Lung (tissue), 12 donors: ENCODE results near the gene CORO7. TPM values are rescaled to one million over a fixed set of nuclear protein-coding genes. Genes with fewer than 3 reads are reported as not detected.

ENCODE experiments used
- ATAC-seq: fragments of 200-7000 bp; cut with Tn5 transposase; one replicate; pipeline ENCODE4 v1.9.1; 2020; ENCODE audit warnings: moderate number of reproducible peaks; ENCODE audit not compliant: insufficient read depth, low FRiP score
- DNase-seq, 3 donors: peaks; one replicate each; pipeline ENCODE4 v3.0.0-alpha.2; 2013 to 2017
- H3K27ac ChIP-seq, 2 donors: one replicate each; pipeline ENCODE4 v1.5.1; 2013; ENCODE audit warnings: mild to moderate bottlenecking in 2 of 2, moderate library complexity in 2 of 2, control low read depth in 1 of 2, inconsistent platforms in 1 of 2, low read depth in 1 of 2, low read length in 1 of 2
- H3K27me3 ChIP-seq, 3 donors: one replicate each; pipeline ENCODE4 v1.5.1; 2013; ENCODE audit warnings: low read length in 2 of 3; ENCODE audit not compliant: control insufficient read depth in 3 of 3, insufficient read depth in 3 of 3
- H3K36me3 ChIP-seq, 4 donors: one replicate each; pipeline ENCODE4 v1.5.1; 2013; ENCODE audit warnings: low read length in 4 of 4, mild to moderate bottlenecking in 1 of 4, moderate library complexity in 1 of 4; ENCODE audit not compliant: control insufficient read depth in 4 of 4, insufficient read depth in 4 of 4
- H3K4me1 ChIP-seq, 5 donors: one replicate each; pipeline ENCODE4 v1.5.1; 2013; ENCODE audit warnings: low read length in 5 of 5, mild to moderate bottlenecking in 2 of 5, moderate library complexity in 1 of 5; ENCODE audit not compliant: control insufficient read depth in 5 of 5, insufficient read depth in 5 of 5
- H3K4me3 ChIP-seq: one replicate; pipeline ENCODE4 v1.5.1; 2013; ENCODE audit warnings: mild to moderate bottlenecking, control low read depth, moderate library complexity
- H3K9ac ChIP-seq, 2 donors: one replicate each; pipeline ENCODE4 v1.5.1; 2013; ENCODE audit warnings: low read length in 2 of 2, control low read depth in 1 of 2; ENCODE audit not compliant: insufficient read depth in 1 of 2
- H3K9me3 ChIP-seq, 4 donors: one replicate each; pipeline ENCODE4 v1.5.1; 2013; ENCODE audit warnings: low read length in 3 of 4, mild to moderate bottlenecking in 1 of 4, moderate library complexity in 1 of 4; ENCODE audit not compliant: control insufficient read depth in 4 of 4, insufficient read depth in 3 of 4
- WGBS, 2 donors: extraction: QIAGEN DNeasy Blood & Tissue Kit; methylation state at CpG; one replicate each; pipeline ENCODE4 v1.1.7; 2013; 5-methylcytosine and 5-hydroxymethylcytosine counted together
- polyA plus RNA-seq, 2 donors: library from polyadenylated mRNA; stranded (reverse); fragments of 200-250 nt; gene quantifications; one replicate each; pipeline ENCODE4 v1.2.1, GENCODE V29; 2013
- total RNA-seq, 2 donors: library from RNA; depleted of rRNA in 1 of 2; stranded (reverse); fragments of >200 nt in 1 of 2; gene quantifications; one replicate each; pipeline ENCODE4 v1.2.1, GENCODE V29; 2014 to 2021
- TF ChIP-seq, protein P1 (sequence below): IDR thresholded peaks from 2 replicates; pipeline ENCODE4 v1.5.1; 2012; ENCODE audit warnings: mild to moderate bottlenecking; ENCODE audit errors: control extremely low read depth, extremely low read depth
- donor health status: control.
- donor health status: control.
- donor health status: Bipolar disorder and iron deficiency.
- donor health status: healthy.
- donor health status: DM: yes; HTN: yes; CAD: no.

Gene CORO7
- total and polyA plus RNA-seq, 4 donors = 27.8 to 86.2 (median 46.1) TPM

DNA sequence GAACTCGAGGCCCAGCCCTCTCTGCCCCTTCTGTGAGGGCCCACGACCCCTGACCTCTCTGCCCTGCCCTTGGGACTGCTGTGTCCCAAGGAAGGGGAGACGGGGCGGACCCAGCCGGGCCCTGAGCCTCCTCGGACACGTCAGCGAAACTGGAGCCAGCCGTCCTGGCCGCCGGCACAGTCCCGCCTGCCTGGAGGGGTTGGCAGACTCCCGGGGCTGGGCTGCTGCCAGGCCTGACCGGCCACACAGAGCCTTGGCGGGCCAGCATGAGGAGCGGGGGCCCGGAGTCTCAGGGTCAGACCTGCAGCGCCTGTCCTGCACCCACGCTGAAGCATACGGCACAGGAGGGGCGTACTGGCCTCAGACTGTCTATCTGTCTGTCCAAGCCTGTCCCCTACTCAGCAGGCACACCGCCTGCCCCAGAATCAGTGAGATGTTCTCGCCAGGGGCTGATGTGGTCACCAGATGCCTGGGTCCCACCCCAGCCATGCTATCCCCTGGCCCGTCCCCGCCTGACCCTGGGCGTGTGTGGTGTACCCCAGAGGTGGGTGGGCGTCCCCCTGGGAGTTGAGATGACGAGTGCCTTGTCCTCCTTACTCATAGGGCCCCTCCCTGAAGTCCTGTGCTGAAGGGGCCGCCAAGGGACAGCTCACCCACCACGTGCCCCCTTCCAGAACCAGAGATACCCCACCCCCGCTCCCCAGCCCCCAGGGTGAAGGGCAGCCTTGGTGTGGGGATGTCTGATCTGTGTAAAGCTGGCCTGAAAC, 40.1 kb downstream of the CORO7 start:
- peak; percentile 85 to 92 (median 89) for DNase-seq
- Histone ChIP-seq H3K27ac (peak overlapping the region; percentile 51 to 90), H3K4me3 (no peak overlapping the region), H3K36me3 (peaks cover 0 to 22% (median 3%) of the 10 kb centered on the region in 4 donors), H3K9ac (no peak overlapping the region), H3K4me1 (peaks cover 7 to 60% (median 36%) of the 10 kb centered on the region in 5 donors), H3K9me3 (no peaks in the 10 kb centered on the region), H3K27me3 (no peaks in the 10 kb centered on the region)
- TF ChIP-seq, protein P1, sequence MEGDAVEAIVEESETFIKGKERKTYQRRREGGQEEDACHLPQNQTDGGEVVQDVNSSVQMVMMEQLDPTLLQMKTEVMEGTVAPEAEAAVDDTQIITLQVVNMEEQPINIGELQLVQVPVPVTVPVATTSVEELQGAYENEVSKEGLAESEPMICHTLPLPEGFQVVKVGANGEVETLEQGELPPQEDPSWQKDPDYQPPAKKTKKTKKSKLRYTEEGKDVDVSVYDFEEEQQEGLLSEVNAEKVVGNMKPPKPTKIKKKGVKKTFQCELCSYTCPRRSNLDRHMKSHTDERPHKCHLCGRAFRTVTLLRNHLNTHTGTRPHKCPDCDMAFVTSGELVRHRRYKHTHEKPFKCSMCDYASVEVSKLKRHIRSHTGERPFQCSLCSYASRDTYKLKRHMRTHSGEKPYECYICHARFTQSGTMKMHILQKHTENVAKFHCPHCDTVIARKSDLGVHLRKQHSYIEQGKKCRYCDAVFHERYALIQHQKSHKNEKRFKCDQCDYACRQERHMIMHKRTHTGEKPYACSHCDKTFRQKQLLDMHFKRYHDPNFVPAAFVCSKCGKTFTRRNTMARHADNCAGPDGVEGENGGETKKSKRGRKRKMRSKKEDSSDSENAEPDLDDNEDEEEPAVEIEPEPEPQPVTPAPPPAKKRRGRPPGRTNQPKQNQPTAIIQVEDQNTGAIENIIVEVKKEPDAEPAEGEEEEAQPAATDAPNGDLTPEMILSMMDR = no peak
- peak; percentile 7 for ATAC-seq
- 51 to 76% methylated on average over 29 to 31 of the region's 31 CpGs for WGBS, 2 donors

DNA sequence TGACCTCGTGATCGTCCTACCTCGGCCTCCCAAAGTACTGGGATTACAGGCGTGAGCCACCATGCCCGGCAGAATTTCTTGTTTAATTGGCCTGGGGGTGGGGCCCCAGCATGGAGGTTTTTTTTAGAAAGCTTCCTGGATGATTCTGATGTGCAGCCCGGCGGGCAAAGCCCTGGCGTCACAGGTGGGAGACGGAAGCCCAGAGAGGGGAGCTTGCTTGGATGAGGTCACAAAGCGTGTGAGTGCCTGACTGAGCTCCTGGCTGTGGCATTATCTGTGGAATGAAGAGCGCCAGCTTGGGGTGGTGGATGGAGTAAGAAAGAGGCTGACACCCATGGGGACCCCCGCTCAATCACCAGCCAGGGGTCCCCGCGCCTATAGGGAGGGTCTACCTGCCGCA, 40.7 kb downstream of the CORO7 start:
- WGBS, 2 donors = 78 to 86% methylated on average over 15 of the region's 15 CpGs
- Histone ChIP-seq H3K9me3 (no peaks in the 10 kb centered on the region), H3K27ac (peak overlapping the region; percentile 51 to 90), H3K36me3 (peaks cover 0 to 17% (median 1%) of the 10 kb centered on the region in 4 donors), H3K4me1 (peaks cover 7 to 66% (median 39%) of the 10 kb centered on the region in 5 donors), H3K27me3 (no peaks in the 10 kb centered on the region), H3K9ac (no peak overlapping the region), H3K4me3 (no peak overlapping the region)
- TF ChIP-seq, protein P1 = no peak
- ATAC-seq (no peak), DNase-seq (no peak)

DNA sequence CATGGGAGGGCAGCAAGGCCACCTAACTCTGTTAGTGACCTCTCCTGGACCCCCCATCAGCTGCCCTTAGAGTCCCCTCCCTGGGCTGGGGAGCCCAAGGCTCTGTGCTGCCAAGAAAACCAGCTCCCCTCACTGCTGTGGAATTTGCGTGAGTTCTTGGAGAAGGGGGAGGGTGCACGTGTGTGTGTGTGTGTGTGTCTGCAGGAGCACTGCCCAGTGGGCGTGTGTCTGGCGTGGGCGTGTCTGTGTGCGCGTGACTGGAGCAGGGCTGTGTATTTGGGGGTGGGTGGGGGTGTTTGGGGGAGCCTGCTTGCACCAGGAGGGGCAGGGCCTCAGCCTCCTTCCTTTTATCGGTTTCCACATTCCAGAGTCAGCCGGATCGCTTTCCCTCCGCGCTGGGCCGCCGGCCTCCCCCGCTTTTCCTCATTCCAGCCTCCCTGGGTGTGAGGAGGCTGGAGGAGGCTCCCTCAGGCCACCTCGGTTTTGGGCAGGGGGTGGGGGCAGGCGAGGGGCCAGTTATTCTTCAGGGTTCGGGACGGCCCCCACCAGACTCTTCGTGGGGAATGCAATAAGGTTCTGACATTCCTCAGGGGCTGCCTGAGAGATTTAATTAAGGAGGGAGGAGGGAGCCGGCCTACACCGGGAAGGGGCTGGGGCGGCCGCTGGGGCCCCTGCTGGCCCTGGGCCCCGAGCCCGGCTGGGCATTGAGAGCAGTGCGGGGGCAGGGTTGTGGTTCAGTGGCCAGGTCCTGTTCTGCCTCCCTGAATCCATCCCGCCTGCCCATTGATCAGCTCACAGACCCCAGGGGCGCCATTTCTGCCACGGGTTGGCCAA, 42.3 kb downstream of the CORO7 start:
- peak overlapping the region in 1 of 2 donors; percentile 69 for H3K9ac ChIP-seq

More for the DNA sequence above, 42.3 kb downstream of the CORO7 start:
- H3K4me3 ChIP-seq = peak overlapping the region; percentile 21
- H3K4me1 ChIP-seq = peaks cover 7 to 72% (median 47%) of the 10 kb centered on the region in 5 donors
- DNase-seq (peak; percentile 87 to 93 (median 91)), ATAC-seq (no peak)
- 43 to 60% methylated on average over 28 to 30 of the region's 30 CpGs for WGBS, 2 donors
- H3K36me3 ChIP-seq = peaks cover 0 to 10% (median 1%) of the 10 kb centered on the region in 4 donors
- TF ChIP-seq, protein P1 = no peak
- H3K27me3 ChIP-seq = no peaks in the 10 kb centered on the region
- H3K27ac ChIP-seq = peak overlapping the region in 1 of 2 donors; percentile 94
- no peaks in the 10 kb centered on the region for H3K9me3 ChIP-seq
